Fibroblast of lung (primary cell): ENCODE data around the gene ANKS1A. TPM values are rescaled to one million over a fixed set of nuclear protein-coding genes. Genes with fewer than 3 reads are reported as not detected.

ENCODE experiments used
- DNase-seq, 2 donors: peaks; one replicate each; pipeline versions ENCODE4 v3.0.0 to v3.0.0-alpha.2; 2010; ENCODE audit warnings: low read depth in 2 of 2
- H2AFZ ChIP-seq: 2 replicates; pipeline ENCODE4 v1.5.1; 2012; ENCODE audit warnings: low read length, control low read depth, inconsistent platforms
- H3K27ac ChIP-seq: 2 replicates; pipeline ENCODE4 v1.5.1; 2011; ENCODE audit warnings: low read length, control low read depth; ENCODE audit not compliant: insufficient read depth
- H3K27me3 ChIP-seq: 2 replicates; pipeline ENCODE4 v1.5.1; 2011; ENCODE audit warnings: mild to moderate bottlenecking, low read length; ENCODE audit not compliant: control insufficient read depth, insufficient read depth
- H3K36me3 ChIP-seq: 2 replicates; pipeline ENCODE4 v1.5.1; 2011; ENCODE audit warnings: low read length; ENCODE audit not compliant: control insufficient read depth, insufficient read depth
- H3K4me1 ChIP-seq: 2 replicates; pipeline ENCODE4 v1.5.1; 2011; ENCODE audit warnings: low read length; ENCODE audit not compliant: control insufficient read depth, insufficient read depth; ENCODE audit errors: extremely low read depth
- H3K4me2 ChIP-seq: 2 replicates; pipeline ENCODE4 v1.5.1; 2011; ENCODE audit warnings: low read length, control low read depth; ENCODE audit not compliant: insufficient read depth; ENCODE audit errors: extremely low read depth
- H3K4me3 ChIP-seq, 4 experiments: fragments of 200-600 bp in 1 of 4; sonication (generic) in 1 of 4; replicated peaks in 1 of 4; 2 replicates each; pipeline ENCODE4 v1.5.1; 2011 to 2016; ENCODE audit warnings: low read length in 4 of 4, low read depth in 3 of 4, mild to moderate bottlenecking in 3 of 4, control low read depth in 2 of 4, inconsistent platforms in 1 of 4, mixed read lengths in 1 of 4; ENCODE audit not compliant: insufficient read depth in 1 of 4; ENCODE audit errors: control extremely low read depth in 1 of 4
- H3K79me2 ChIP-seq: 2 replicates; pipeline ENCODE4 v1.5.1; 2012; ENCODE audit warnings: mild to moderate bottlenecking, low read length, inconsistent platforms; ENCODE audit not compliant: control insufficient read depth, insufficient read depth
- H3K9ac ChIP-seq: 2 replicates; pipeline ENCODE4 v1.5.1; 2011; ENCODE audit warnings: mild to moderate bottlenecking, low read length, control low read depth; ENCODE audit not compliant: insufficient read depth
- H3K9me3 ChIP-seq: 2 replicates; pipeline ENCODE4 v1.5.1; 2012; ENCODE audit warnings: low read depth, low read length; ENCODE audit not compliant: control insufficient read depth, insufficient read depth
- H4K20me1 ChIP-seq: 2 replicates; pipeline ENCODE4 v1.5.1; 2011; ENCODE audit warnings: low read length; ENCODE audit not compliant: control insufficient read depth, insufficient read depth; ENCODE audit errors: extremely low read depth
- EZH2 ChIP-seq: IDR thresholded peaks from 2 replicates; pipeline ENCODE4 v1.5.1; 2012; ENCODE audit warnings: low read length, control low read depth, mild to moderate bottlenecking; ENCODE audit errors: missing control alignments
- polyA plus RNA-seq, 2 donors: library from polyadenylated mRNA; depleted of rRNA in 1 of 2; stranded (reverse) in 1 of 2; unstranded in 1 of 2; fragments of >200 nt; gene quantifications; 2 replicates each; pipeline ENCODE4 v1.2.1, GENCODE V29; 2011 to 2012; ENCODE audit warnings: missing spikeins in 1 of 2
- total RNA-seq: library from RNA; depleted of rRNA; stranded (reverse); fragments of >200 nt; gene quantifications from 2 replicates; pipeline ENCODE4 v1.2.1, GENCODE V29; 2014
- TF ChIP-seq, protein P1 (sequence below), 2 donors: IDR thresholded peaks in 1 of 2; conservative IDR thresholded peaks in 1 of 2; 1 replicate in 1 of 2; 2 replicates in 1 of 2; pipeline ENCODE4 v1.5.1; 2011 to 2012; ENCODE audit warnings: low read length in 2 of 2, control low read depth in 1 of 2, inconsistent platforms in 1 of 2, low read depth in 1 of 2, mild to moderate bottlenecking in 1 of 2

The ANKS1A gene
- total and polyA plus RNA-seq, 2 donors (not counting 1 experiment from before 2014, with no cell fraction given), result 3.6 to 7.8 TPM

DNA sequence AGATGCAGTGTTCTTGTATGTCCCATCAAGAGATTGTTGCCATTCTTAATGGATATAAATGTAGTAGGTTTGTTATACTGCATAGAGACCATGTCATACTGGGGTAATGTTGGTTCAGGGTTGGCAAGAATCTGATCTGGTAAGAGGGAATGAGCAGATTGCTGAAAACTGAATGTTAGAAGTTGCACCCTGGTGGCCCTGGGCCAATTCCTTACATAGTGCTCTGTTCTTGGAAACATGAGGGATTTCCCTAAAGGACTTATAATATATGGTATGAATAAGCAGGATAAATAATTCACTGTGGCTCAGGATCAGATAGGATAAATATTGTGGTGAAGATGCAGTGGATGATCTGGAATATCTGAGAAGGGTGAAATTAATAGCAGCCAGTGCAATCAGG lies 70.2 kb downstream of the ANKS1A start:
- no peak overlapping the region for H2AFZ ChIP-seq
- no peaks in the 10 kb centered on the region for H3K79me2 ChIP-seq
- H3K4me1 ChIP-seq, result peaks cover under 1% of the 10 kb centered on the region
- TF ChIP-seq, protein P1, sequence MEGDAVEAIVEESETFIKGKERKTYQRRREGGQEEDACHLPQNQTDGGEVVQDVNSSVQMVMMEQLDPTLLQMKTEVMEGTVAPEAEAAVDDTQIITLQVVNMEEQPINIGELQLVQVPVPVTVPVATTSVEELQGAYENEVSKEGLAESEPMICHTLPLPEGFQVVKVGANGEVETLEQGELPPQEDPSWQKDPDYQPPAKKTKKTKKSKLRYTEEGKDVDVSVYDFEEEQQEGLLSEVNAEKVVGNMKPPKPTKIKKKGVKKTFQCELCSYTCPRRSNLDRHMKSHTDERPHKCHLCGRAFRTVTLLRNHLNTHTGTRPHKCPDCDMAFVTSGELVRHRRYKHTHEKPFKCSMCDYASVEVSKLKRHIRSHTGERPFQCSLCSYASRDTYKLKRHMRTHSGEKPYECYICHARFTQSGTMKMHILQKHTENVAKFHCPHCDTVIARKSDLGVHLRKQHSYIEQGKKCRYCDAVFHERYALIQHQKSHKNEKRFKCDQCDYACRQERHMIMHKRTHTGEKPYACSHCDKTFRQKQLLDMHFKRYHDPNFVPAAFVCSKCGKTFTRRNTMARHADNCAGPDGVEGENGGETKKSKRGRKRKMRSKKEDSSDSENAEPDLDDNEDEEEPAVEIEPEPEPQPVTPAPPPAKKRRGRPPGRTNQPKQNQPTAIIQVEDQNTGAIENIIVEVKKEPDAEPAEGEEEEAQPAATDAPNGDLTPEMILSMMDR (conservative IDR thresholded peaks at IDR 0.05 in 1 of 2, IDR thresholded peaks at IDR 0.05 in 1 of 2; ENCODE audit: low read depth in 1 of 2, low read length in 2 of 2), result no peak
- H3K4me2 ChIP-seq, result no peak overlapping the region
- H3K27ac ChIP-seq, result no peak overlapping the region
- no peaks in the 10 kb centered on the region for H4K20me1 ChIP-seq
- no peaks in the 10 kb centered on the region for H3K36me3 ChIP-seq
- DNase-seq, result no peak
- H3K27me3 ChIP-seq, result no peaks in the 10 kb centered on the region
- no peak overlapping the region for H3K4me3 ChIP-seq
- no peaks in the 10 kb centered on the region for H3K9me3 ChIP-seq
- H3K9ac ChIP-seq, result no peak overlapping the region

- Histone ChIP-seq H2AFZ (no peak overlapping the region), H3K36me3 (no peaks in the 10 kb centered on the region), H3K9ac (no peak overlapping the region)
These were observed 72.0 kb downstream of the ANKS1A start for GRCh38 chr6:34961082-34961481.

GRCh38 chr6:34961574-34961973 lies 72.5 kb downstream of the ANKS1A start:
- Histone ChIP-seq H3K27me3 (no peaks in the 10 kb centered on the region), H3K9me3 (no peaks in the 10 kb centered on the region), H3K4me2 (no peak overlapping the region), H3K4me3 (no peak overlapping the region), H2AFZ (no peak overlapping the region), H3K36me3 (no peaks in the 10 kb centered on the region), H3K27ac (no peak overlapping the region), H4K20me1 (no peaks in the 10 kb centered on the region), H3K79me2 (no peaks in the 10 kb centered on the region), H3K9ac (no peak overlapping the region), H3K4me1 (no peaks in the 10 kb centered on the region)
- no peak for DNase-seq
- no peak for TF ChIP-seq EZH2
- TF ChIP-seq, protein P1 (conservative IDR thresholded peaks at IDR 0.05 in 1 of 2, IDR thresholded peaks at IDR 0.05 in 1 of 2; ENCODE audit: low read depth in 1 of 2, low read length in 2 of 2), result no peak

More at GRCh38 chr6:34961082-34961481, 72.0 kb downstream of the ANKS1A start:
- no peak for TF ChIP-seq EZH2
- TF ChIP-seq, protein P1 (conservative IDR thresholded peaks at IDR 0.05 in 1 of 2, IDR thresholded peaks at IDR 0.05 in 1 of 2; ENCODE audit: low read depth in 1 of 2, low read length in 2 of 2), result no peak
- no peaks in the 10 kb centered on the region for H3K4me1 ChIP-seq
- H3K79me2 ChIP-seq, result no peaks in the 10 kb centered on the region
- no peak overlapping the region for H3K4me2 ChIP-seq
- no peaks in the 10 kb centered on the region for H4K20me1 ChIP-seq
- DNase-seq, result no peak
- no peaks in the 10 kb centered on the region for H3K27me3 ChIP-seq
- no peak overlapping the region for H3K27ac ChIP-seq
- H3K9me3 ChIP-seq, result no peaks in the 10 kb centered on the region
- no peak overlapping the region for H3K4me3 ChIP-seq
